HG03025 (cell line): Measurements from ENCODE around the gene GRM6.

ENCODE experiments used
- ATAC-seq: cut with Tn5 transposase; IDR thresholded peaks from one replicate; pipeline ENCODE4 v1.9.1; 2021; ENCODE audit warnings: mild to moderate bottlenecking, moderate library complexity; ENCODE audit not compliant: unreplicated experiment, low FRiP score

The GRM6 gene

GRCh38 chr5:178994580-178995340 is at the start of gene GRM6:
Gene GRM6, minus strand, starts transcription at chr5:178995320. Its CDS starts 376 bp downstream, at chr5:178994944.
- ATAC-seq = no peak

- no peak for ATAC-seq
These were observed 49.6 kb upstream of the GRM6 start for GRCh38 chr5:179044765-179045164.

GRCh38 chr5:179033004-179033580 is 38.0 kb upstream of the GRM6 start:
- no peak for ATAC-seq

- ATAC-seq = peak; percentile 68
These were observed 28.5 kb upstream of the GRM6 start, which contains the start of gene ZNF879 for GRCh38 chr5:179023528-179024189. Gene ZNF879, plus strand, starts transcription at chr5:179023804. Its CDS starts 1,201 bp downstream, at chr5:179025005.

GRCh38 chr5:179008667-179009066 is 13.5 kb upstream of the GRM6 start:
- no peak for ATAC-seq

- no peak for ATAC-seq
These were observed 11.4 kb upstream of the GRM6 start for GRCh38 chr5:179006564-179006963.

- ATAC-seq = no peak
These were observed 3.3 kb upstream of the GRM6 start for GRCh38 chr5:178998441-178998840.

- no peak for ATAC-seq
These were observed 2.1 kb upstream of the GRM6 start for GRCh38 chr5:178997191-178997590.

GRCh38 chr5:178996156-178996555 is 1.0 kb upstream of the GRM6 start:
- ATAC-seq = no peak

GRCh38 chr5:178995341-178995690 is 196 bp upstream of the GRM6 start:
- no peak for ATAC-seq

GRCh38 chr5:178993955-178994579 is 1.1 kb downstream of the GRM6 start:
- ATAC-seq = no peak

- ATAC-seq = no peak
These were observed 1.8 kb downstream of the GRM6 start for GRCh38 chr5:178993236-178993765.

- no peak for ATAC-seq
These were observed 2.7 kb downstream of the GRM6 start for GRCh38 chr5:178992291-178992895.

- ATAC-seq = no peak
These were observed 3.7 kb downstream of the GRM6 start for GRCh38 chr5:178991190-178992145.

GRCh38 chr5:178990491-178990890 is 4.6 kb downstream of the GRM6 start:
- no peak for ATAC-seq

- ATAC-seq = no peak
These were observed 5.8 kb downstream of the GRM6 start for GRCh38 chr5:178989311-178989710.

- ATAC-seq = no peak
These were observed 6.5 kb downstream of the GRM6 start for GRCh38 chr5:178988436-178989220.

- no peak for ATAC-seq
These were observed 8.7 kb downstream of the GRM6 start for GRCh38 chr5:178986326-178986960.
